HEK293T (cell line): ENCODE data around the gene GMDS.

Source experiments
- CTBP1 ChIP-seq: fragments of 450-650 bp; IDR thresholded peaks from 2 replicates; pipeline ENCODE4 v1.6.1; 2016; ENCODE audit warnings: borderline replicate concordance
- FOXA1 ChIP-seq: fragments of 450-650 bp; IDR thresholded peaks from 2 replicates; pipeline ENCODE4 v1.6.1; 2016; ENCODE audit warnings: mild to moderate bottlenecking
- FOXK2 ChIP-seq: fragments of 450-650 bp; IDR thresholded peaks from 2 replicates; pipeline ENCODE4 v1.6.1; 2016; ENCODE audit warnings: mild to moderate bottlenecking
- FOXM1 ChIP-seq: fragments of 450-650 bp; IDR thresholded peaks from 2 replicates; pipeline ENCODE4 v1.6.1; 2017; ENCODE audit warnings: mild to moderate bottlenecking, borderline replicate concordance
- SP1 ChIP-seq: fragments of 450-650 bp; IDR thresholded peaks from 2 replicates; pipeline ENCODE4 v1.6.1; 2017
- TF ChIP-seq, protein P1 (sequence below): fragments of 450-650 bp; IDR thresholded peaks from 2 replicates; pipeline ENCODE4 v1.6.1; 2016

GRCh38 chr6:1745814-1746213 lies 499.6 kb downstream of the GMDS start:
- TF ChIP-seq CTBP1 (no peak), SP1 (no peak), FOXM1 (no peak), FOXK2 (no peak), FOXA1 (no peak)
- TF ChIP-seq, protein P1, sequence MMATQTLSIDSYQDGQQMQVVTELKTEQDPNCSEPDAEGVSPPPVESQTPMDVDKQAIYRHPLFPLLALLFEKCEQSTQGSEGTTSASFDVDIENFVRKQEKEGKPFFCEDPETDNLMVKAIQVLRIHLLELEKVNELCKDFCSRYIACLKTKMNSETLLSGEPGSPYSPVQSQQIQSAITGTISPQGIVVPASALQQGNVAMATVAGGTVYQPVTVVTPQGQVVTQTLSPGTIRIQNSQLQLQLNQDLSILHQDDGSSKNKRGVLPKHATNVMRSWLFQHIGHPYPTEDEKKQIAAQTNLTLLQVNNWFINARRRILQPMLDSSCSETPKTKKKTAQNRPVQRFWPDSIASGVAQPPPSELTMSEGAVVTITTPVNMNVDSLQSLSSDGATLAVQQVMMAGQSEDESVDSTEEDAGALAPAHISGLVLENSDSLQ = no peak
